Naive thymus-derived CD4-positive, alpha-beta T cell (primary cell): Measurements from ENCODE around the gene ADPRHL1. TPM values are rescaled to one million over a fixed set of nuclear protein-coding genes. Genes with fewer than 3 reads are reported as not detected.

Experiments
- ATAC-seq: fragments of 150-1000 bp; cut with Tn5 transposase; 2 replicates; pipeline ENCODE4 v1.10.0; 2021; ENCODE audit warnings: mild to moderate bottlenecking, moderate library complexity
- CTCF ChIA-PET: fragments of 350-600 bp; sonication (Branson Sonifier 250); formaldehyde crosslinking; loops from one replicate; lab custom pipeline; 2021; ENCODE audit warnings: antibody characterized with exemption; lab: Charles Lee
- POLR2A ChIA-PET: fragments of 350-600 bp; sonication (Branson Sonifier 250); formaldehyde crosslinking; loops from one replicate; lab custom pipeline; 2021; ENCODE audit warnings: antibody characterized with exemption, inconsistent platforms; lab: Charles Lee
- DNase-seq, 9 donors: peaks; one replicate each; pipeline versions ENCODE4 v3.0.0 to v3.0.0-alpha.2; 2020 to 2022; ENCODE audit warnings: mixed read lengths in 1 of 9
- H3K27ac ChIP-seq: one replicate; pipeline ENCODE4 v1.7.0; 2013; ENCODE audit warnings: mild to moderate bottlenecking, low read depth, low read length, moderate library complexity
- H3K27me3 ChIP-seq, 2 donors: one replicate each; pipeline ENCODE4 v1.7.0; 2013; ENCODE audit warnings: low read length in 2 of 2, mild to moderate bottlenecking in 2 of 2, moderate library complexity in 2 of 2; ENCODE audit not compliant: control insufficient read depth in 2 of 2, insufficient read depth in 2 of 2
- H3K36me3 ChIP-seq, 3 experiments: 1 replicate in 2 of 3; 2 replicates in 1 of 3; pipeline ENCODE4 v1.7.0; 2013; ENCODE audit warnings: low read length in 3 of 3, mild to moderate bottlenecking in 3 of 3, moderate library complexity in 1 of 3; ENCODE audit not compliant: insufficient read depth in 3 of 3, control insufficient read depth in 2 of 3
- H3K4me1 ChIP-seq, 2 donors: one replicate each; pipeline ENCODE4 v1.7.0; 2013; ENCODE audit warnings: low read length in 2 of 2, mild to moderate bottlenecking in 2 of 2, moderate library complexity in 1 of 2; ENCODE audit not compliant: control insufficient read depth in 2 of 2, insufficient read depth in 2 of 2
- H3K4me3 ChIP-seq: 2 replicates; pipeline ENCODE4 v1.7.0; 2013; ENCODE audit warnings: mild to moderate bottlenecking, low read length
- H3K9me3 ChIP-seq, 3 experiments: 1 replicate in 2 of 3; 2 replicates in 1 of 3; pipeline ENCODE4 v1.7.0; 2013; ENCODE audit warnings: low read length in 3 of 3; ENCODE audit not compliant: control insufficient read depth in 2 of 3
- H3K27ac Mint-ChIP-seq, 9 donors: one replicate each; pipeline ENCODE4 v1.8.0; 2020 to 2022; ENCODE audit warnings: mixed read lengths in 9 of 9, mild to moderate bottlenecking in 8 of 9, moderate library complexity in 5 of 9, inconsistent platforms in 2 of 9
- H3K27me3 Mint-ChIP-seq, 5 donors: one replicate each; pipeline ENCODE4 v1.8.0; 2021 to 2022; ENCODE audit warnings: mixed read lengths in 5 of 5, mild to moderate bottlenecking in 1 of 5
- H3K36me3 Mint-ChIP-seq, 5 donors: one replicate each; pipeline ENCODE4 v1.8.0; 2020 to 2022; ENCODE audit warnings: mixed read lengths in 5 of 5, mild to moderate bottlenecking in 3 of 5, inconsistent platforms in 1 of 5
- H3K4me1 Mint-ChIP-seq, 7 donors: one replicate each; pipeline ENCODE4 v1.8.0; 2020 to 2022; ENCODE audit warnings: mixed read lengths in 7 of 7, mild to moderate bottlenecking in 3 of 7, inconsistent platforms in 1 of 7
- H3K4me3 Mint-ChIP-seq, 10 donors: one replicate each; pipeline ENCODE4 v1.8.0; 2020 to 2022; ENCODE audit warnings: mild to moderate bottlenecking in 10 of 10, mixed read lengths in 10 of 10, moderate library complexity in 6 of 10, inconsistent platforms in 2 of 10
- H3K9me3 Mint-ChIP-seq, 11 donors: one replicate each; pipeline ENCODE4 v1.8.0; 2020 to 2022; ENCODE audit warnings: mixed read lengths in 11 of 11, mild to moderate bottlenecking in 4 of 11, inconsistent platforms in 1 of 11, moderate library complexity in 1 of 11
- intact Hi-C, 2 donors: fragments of 100-400 bp; cut with micrococcal nuclease; formaldehyde crosslinking; loops; one replicate each; pipeline ENCODE4 v1.15.1; 2023
- polyA plus RNA-seq, 2 donors: library from polyadenylated mRNA; unstranded; fragments of 300-500 nt; fragmentation: Illumina TruSeq; gene quantifications; one replicate each; pipeline ENCODE4 v1.2.3, GENCODE V29; 2021
- total RNA-seq, 6 experiments: library from RNA in 5 of 6; stranded (reverse) in 5 of 6; gene quantifications; 1 replicate in 5 of 6; 2 replicates in 1 of 6; pipeline ENCODE4 v1.2.3 and lab custom pipeline; 2021 to 2026

The ADPRHL1 gene
- total and polyA plus RNA-seq, 7 experiments from 2014 or later, result 0.12 to 2.0 (median 1.1) TPM; not detected in 1

- ATAC-seq (no peak), DNase-seq (no peak)
- Mint-ChIP-seq H3K27me3 (peaks cover under 1 to 33% (median 4%) of the 10 kb centered on the region in 5 donors), H3K9me3 (no peaks in the 10 kb centered on the region), H3K36me3 (no peaks in the 10 kb centered on the region), H3K4me3 (no peak overlapping the region), H3K4me1 (peaks cover 0 to 9% (median under 1%) of the 10 kb centered on the region in 7 donors), H3K27ac (no peak overlapping the region)
- H3K27ac ChIP-seq, result no peak overlapping the region
- intact Hi-C loops, result no loop called here
- CTCF ChIA-PET, result interaction anchor here (0.7 kb wide), 1 partner anchor 396 kb away, joined by 3 read pairs; no protein-coding TSS in a partner anchor
- no peaks in the 10 kb centered on the region for H3K4me1 ChIP-seq
- H3K36me3 ChIP-seq, result no peaks in the 10 kb centered on the region
- no peak overlapping the region for H3K4me3 ChIP-seq
- no peaks in the 10 kb centered on the region for H3K27me3 ChIP-seq
- no peaks in the 10 kb centered on the region for H3K9me3 ChIP-seq
- POLR2A ChIA-PET, result interaction anchor here (0.7 kb wide), 1 partner anchor 193 kb away, joined by 3 read pairs; no protein-coding TSS in a partner anchor
These were observed 95.8 kb downstream of the ADPRHL1 start for GRCh38 chr13:113357529-113357928.

GRCh38 chr13:113356596-113356995 lies 96.7 kb downstream of the ADPRHL1 start:
- H3K27me3 ChIP-seq, result no peaks in the 10 kb centered on the region
- H3K4me3 ChIP-seq, result no peak overlapping the region
- DNase-seq (no peak), ATAC-seq (no peak)
- intact Hi-C loops, result no loop called here
- Mint-ChIP-seq H3K4me1 (peaks cover 0 to 5% (median 0%) of the 10 kb centered on the region in 7 donors), H3K9me3 (no peaks in the 10 kb centered on the region), H3K36me3 (no peaks in the 10 kb centered on the region), H3K4me3 (no peak overlapping the region), H3K27ac (no peak overlapping the region), H3K27me3 (peaks cover 0 to 24% (median 3%) of the 10 kb centered on the region in 5 donors)
- H3K27ac ChIP-seq, result no peak overlapping the region
- no peaks in the 10 kb centered on the region for H3K36me3 ChIP-seq
- CTCF ChIA-PET, result interaction anchor here (0.7 kb wide), 1 partner anchor 395 kb away, joined by 3 read pairs; no protein-coding TSS in a partner anchor
- H3K4me1 ChIP-seq, result no peaks in the 10 kb centered on the region
- H3K9me3 ChIP-seq, result no peaks in the 10 kb centered on the region
- POLR2A ChIA-PET, result no interaction called here

GRCh38 chr13:113355621-113356020 lies 97.7 kb downstream of the ADPRHL1 start:
- no peak for ATAC-seq
- H3K36me3 ChIP-seq, result no peaks in the 10 kb centered on the region
- H3K27me3 ChIP-seq, result no peaks in the 10 kb centered on the region
- no peaks in the 10 kb centered on the region for H3K4me1 ChIP-seq
- Mint-ChIP-seq H3K27me3 (peaks cover 0 to 15% (median 0%) of the 10 kb centered on the region in 5 donors), H3K36me3 (no peaks in the 10 kb centered on the region), H3K9me3 (no peaks in the 10 kb centered on the region), H3K27ac (no peak overlapping the region), H3K4me1 (peaks cover 0 to under 1% (median 0%) of the 10 kb centered on the region in 7 donors), H3K4me3 (no peak overlapping the region)
- H3K9me3 ChIP-seq, result no peaks in the 10 kb centered on the region
- POLR2A ChIA-PET, result no interaction called here
- no peak overlapping the region for H3K27ac ChIP-seq
- no peak for DNase-seq
- intact Hi-C loops, result no loop called here
- H3K4me3 ChIP-seq, result no peak overlapping the region
- CTCF ChIA-PET, result no interaction called here

GRCh38 chr13:113354831-113355610 lies 98.3 kb downstream of the ADPRHL1 start:
- H3K9me3 Mint-ChIP-seq, result no peaks in the 10 kb centered on the region
- Histone ChIP-seq H3K9me3 (no peaks in the 10 kb centered on the region), H3K27ac (no peak overlapping the region), H3K4me1 (no peaks in the 10 kb centered on the region), H3K4me3 (no peak overlapping the region), H3K27me3 (no peaks in the 10 kb centered on the region), H3K36me3 (no peaks in the 10 kb centered on the region)
- DNase-seq (no peak), ATAC-seq (no peak)
- CTCF ChIA-PET, result no interaction called here
- peaks cover 0 to 9% (median 0%) of the 10 kb centered on the region in 5 donors for H3K27me3 Mint-ChIP-seq
- no peaks in the 10 kb centered on the region for H3K36me3 Mint-ChIP-seq
- intact Hi-C loops, result no loop called here
- peaks cover 0 to 3% (median 0%) of the 10 kb centered on the region in 7 donors for H3K4me1 Mint-ChIP-seq
- H3K27ac Mint-ChIP-seq, result no peak overlapping the region
- no peak overlapping the region for H3K4me3 Mint-ChIP-seq
- POLR2A ChIA-PET, result no interaction called here

GRCh38 chr13:113353254-113353653 lies 100.0 kb downstream of the ADPRHL1 start:
- Histone ChIP-seq H3K36me3 (no peaks in the 10 kb centered on the region), H3K4me3 (no peak overlapping the region), H3K4me1 (no peaks in the 10 kb centered on the region), H3K27me3 (no peaks in the 10 kb centered on the region), H3K27ac (no peak overlapping the region), H3K9me3 (no peaks in the 10 kb centered on the region)
- no peaks in the 10 kb centered on the region for H3K27me3 Mint-ChIP-seq
- intact Hi-C loops, result no loop called here
- ChIA-PET POLR2A (no interaction called here), CTCF (no interaction called here)
- no peaks in the 10 kb centered on the region for H3K36me3 Mint-ChIP-seq
- H3K9me3 Mint-ChIP-seq, result peaks cover 0 to 1% (median 0%) of the 10 kb centered on the region in 11 donors
- no peak overlapping the region for H3K27ac Mint-ChIP-seq
- ATAC-seq (no peak), DNase-seq (no peak)
- no peak overlapping the region for H3K4me3 Mint-ChIP-seq
- peaks cover 0 to 3% (median 0%) of the 10 kb centered on the region in 7 donors for H3K4me1 Mint-ChIP-seq

GRCh38 chr13:113351514-113352026 lies 101.7 kb downstream of the ADPRHL1 start:
- H3K36me3 Mint-ChIP-seq, result no peaks in the 10 kb centered on the region
- ATAC-seq (no peak), DNase-seq (no peak)
- Histone ChIP-seq H3K4me1 (no peaks in the 10 kb centered on the region), H3K36me3 (no peaks in the 10 kb centered on the region), H3K27me3 (no peaks in the 10 kb centered on the region), H3K9me3 (peaks cover 0 to 5% (median 0%) of the 10 kb centered on the region in 3 experiments), H3K4me3 (no peak overlapping the region), H3K27ac (no peak overlapping the region)
- peaks cover 0 to 3% (median 0%) of the 10 kb centered on the region in 7 donors for H3K4me1 Mint-ChIP-seq
- ChIA-PET CTCF (no interaction called here), POLR2A (no interaction called here)
- no peaks in the 10 kb centered on the region for H3K27me3 Mint-ChIP-seq
- H3K9me3 Mint-ChIP-seq, result peaks cover 0 to 4% (median 0%) of the 10 kb centered on the region in 11 donors
- H3K4me3 Mint-ChIP-seq, result no peak overlapping the region
- intact Hi-C loops, result no loop called here
- no peak overlapping the region for H3K27ac Mint-ChIP-seq
